ENCODE measurements around the gene DPM3.

GRCh38 chr1:155172732-155173477, 32.6 kb upstream of the DPM3 start, which contains the start of gene KRTCAP2:
- TF ChIP-seq, protein P1, sequence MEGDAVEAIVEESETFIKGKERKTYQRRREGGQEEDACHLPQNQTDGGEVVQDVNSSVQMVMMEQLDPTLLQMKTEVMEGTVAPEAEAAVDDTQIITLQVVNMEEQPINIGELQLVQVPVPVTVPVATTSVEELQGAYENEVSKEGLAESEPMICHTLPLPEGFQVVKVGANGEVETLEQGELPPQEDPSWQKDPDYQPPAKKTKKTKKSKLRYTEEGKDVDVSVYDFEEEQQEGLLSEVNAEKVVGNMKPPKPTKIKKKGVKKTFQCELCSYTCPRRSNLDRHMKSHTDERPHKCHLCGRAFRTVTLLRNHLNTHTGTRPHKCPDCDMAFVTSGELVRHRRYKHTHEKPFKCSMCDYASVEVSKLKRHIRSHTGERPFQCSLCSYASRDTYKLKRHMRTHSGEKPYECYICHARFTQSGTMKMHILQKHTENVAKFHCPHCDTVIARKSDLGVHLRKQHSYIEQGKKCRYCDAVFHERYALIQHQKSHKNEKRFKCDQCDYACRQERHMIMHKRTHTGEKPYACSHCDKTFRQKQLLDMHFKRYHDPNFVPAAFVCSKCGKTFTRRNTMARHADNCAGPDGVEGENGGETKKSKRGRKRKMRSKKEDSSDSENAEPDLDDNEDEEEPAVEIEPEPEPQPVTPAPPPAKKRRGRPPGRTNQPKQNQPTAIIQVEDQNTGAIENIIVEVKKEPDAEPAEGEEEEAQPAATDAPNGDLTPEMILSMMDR (tag by site-specific recombination; IDR thresholded peaks at IDR 0.05) = peak; percentile 98
- TF ChIP-seq, protein P2, sequence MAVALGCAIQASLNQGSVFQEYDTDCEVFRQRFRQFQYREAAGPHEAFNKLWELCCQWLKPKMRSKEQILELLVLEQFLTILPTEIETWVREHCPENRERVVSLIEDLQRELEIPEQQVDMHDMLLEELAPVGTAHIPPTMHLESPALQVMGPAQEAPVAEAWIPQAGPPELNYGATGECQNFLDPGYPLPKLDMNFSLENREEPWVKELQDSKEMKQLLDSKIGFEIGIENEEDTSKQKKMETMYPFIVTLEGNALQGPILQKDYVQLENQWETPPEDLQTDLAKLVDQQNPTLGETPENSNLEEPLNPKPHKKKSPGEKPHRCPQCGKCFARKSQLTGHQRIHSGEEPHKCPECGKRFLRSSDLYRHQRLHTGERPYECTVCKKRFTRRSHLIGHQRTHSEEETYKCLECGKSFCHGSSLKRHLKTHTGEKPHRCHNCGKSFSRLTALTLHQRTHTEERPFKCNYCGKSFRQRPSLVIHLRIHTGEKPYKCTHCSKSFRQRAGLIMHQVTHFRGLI (tag by site-specific recombination; IDR thresholded peaks at IDR 0.05) = peak; percentile 46; the same call in 1 of the 2 replicates
- no peak for TF ChIP-seq ZSCAN23 (tag by site-specific recombination; IDR thresholded peaks at IDR 0.05)
- no peak for TF ChIP-seq ZNF175 (tag by site-specific recombination; IDR thresholded peaks at IDR 0.05)
- TF ChIP-seq ZNF350 (tag by site-specific recombination; IDR thresholded peaks at IDR 0.05) = no peak
- no peak for TF ChIP-seq TCF7L2 (IDR thresholded peaks at IDR 0.05; ENCODE audit: borderline replicate concordance, low read depth, low read length)
- no peak for TF ChIP-seq PBX3 (CRISPR knock-in tag; IDR thresholded peaks at IDR 0.05)
- peak; percentile 100 for TF ChIP-seq GLIS2 (tag by site-specific recombination; IDR thresholded peaks at IDR 0.05)
- TF ChIP-seq REST (tag by site-specific recombination; IDR thresholded peaks at IDR 0.05) = no peak
- TF ChIP-seq BCL6B (tag by site-specific recombination; IDR thresholded peaks at IDR 0.05) = no peak
- no peak for TF ChIP-seq ZNF677 (tag by site-specific recombination; IDR thresholded peaks at IDR 0.05)
